ENCODE measurements around the gene SYNE4. TPM values are rescaled to one million over a fixed set of nuclear protein-coding genes. Genes with fewer than 3 reads are reported as not detected.

Gene SYNE4
- 0.58 TPM for total RNA-seq
- long read RNA-seq, partial matches to known transcripts, result 0 of 2 reads
- long read RNA-seq, other reads (novel, unspliced or antisense), result 1 of 2 reads

DNA sequence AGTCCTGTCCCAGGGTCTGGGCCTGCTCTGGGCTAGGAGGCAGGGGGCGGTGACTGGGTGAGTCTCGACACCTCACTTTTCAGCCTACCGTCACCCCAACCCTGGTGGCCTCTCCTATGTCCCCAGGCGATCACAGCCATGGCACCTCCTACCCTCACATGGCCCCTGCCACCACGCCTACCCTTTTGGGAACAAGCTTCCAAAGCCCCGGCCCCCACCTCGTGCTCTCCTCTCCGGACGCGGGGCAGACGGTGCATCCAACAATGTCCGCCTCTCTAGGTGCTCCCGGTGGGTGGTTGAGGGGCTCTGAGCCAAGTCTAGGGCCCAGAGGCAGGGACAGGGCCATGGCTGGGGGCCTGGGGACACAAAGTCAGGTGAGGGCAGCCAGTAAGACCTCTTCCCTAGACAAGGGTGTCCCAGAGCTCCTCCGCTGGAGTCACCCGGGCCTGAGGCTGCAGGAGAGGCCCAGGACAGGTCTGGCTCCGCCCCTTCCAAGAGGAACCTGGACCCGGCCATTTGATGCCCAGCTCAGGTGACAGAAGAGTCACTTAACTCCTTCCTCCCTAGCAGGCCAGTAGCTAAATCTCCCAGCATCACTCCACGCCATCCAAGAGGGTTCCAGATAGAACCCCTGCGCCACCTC, at the start of gene SYNE4:
TSS of gene SYNE4 (minus strand) at position 478 of the 643 bp plus-strand sequence. CDS start at position 346, 132 bp downstream.
- peak within 1 kb of the TSS; percentile 30 for H3K27ac ChIP-seq (replicated peaks)
- no peaks in the 10 kb centered on the region for H3K36me3 ChIP-seq
- TF ChIP-seq CTCF (IDR thresholded peaks at IDR 0.05; ENCODE audit: borderline replicate concordance), result no peak
- H3K27me3 ChIP-seq (ENCODE audit: low read depth), result no peaks in the 10 kb centered on the region
- intact Hi-C loops (cut with micrococcal nuclease), result no loop called here
- peak within 1 kb of the TSS; percentile 59 for H3K4me3 ChIP-seq
- no peak for DNase-seq
- no peaks in the 10 kb centered on the region for H3K9me3 ChIP-seq (replicated peaks)
- H3K4me1 ChIP-seq, result peaks cover 21% of the 10 kb centered on the region

DNA sequence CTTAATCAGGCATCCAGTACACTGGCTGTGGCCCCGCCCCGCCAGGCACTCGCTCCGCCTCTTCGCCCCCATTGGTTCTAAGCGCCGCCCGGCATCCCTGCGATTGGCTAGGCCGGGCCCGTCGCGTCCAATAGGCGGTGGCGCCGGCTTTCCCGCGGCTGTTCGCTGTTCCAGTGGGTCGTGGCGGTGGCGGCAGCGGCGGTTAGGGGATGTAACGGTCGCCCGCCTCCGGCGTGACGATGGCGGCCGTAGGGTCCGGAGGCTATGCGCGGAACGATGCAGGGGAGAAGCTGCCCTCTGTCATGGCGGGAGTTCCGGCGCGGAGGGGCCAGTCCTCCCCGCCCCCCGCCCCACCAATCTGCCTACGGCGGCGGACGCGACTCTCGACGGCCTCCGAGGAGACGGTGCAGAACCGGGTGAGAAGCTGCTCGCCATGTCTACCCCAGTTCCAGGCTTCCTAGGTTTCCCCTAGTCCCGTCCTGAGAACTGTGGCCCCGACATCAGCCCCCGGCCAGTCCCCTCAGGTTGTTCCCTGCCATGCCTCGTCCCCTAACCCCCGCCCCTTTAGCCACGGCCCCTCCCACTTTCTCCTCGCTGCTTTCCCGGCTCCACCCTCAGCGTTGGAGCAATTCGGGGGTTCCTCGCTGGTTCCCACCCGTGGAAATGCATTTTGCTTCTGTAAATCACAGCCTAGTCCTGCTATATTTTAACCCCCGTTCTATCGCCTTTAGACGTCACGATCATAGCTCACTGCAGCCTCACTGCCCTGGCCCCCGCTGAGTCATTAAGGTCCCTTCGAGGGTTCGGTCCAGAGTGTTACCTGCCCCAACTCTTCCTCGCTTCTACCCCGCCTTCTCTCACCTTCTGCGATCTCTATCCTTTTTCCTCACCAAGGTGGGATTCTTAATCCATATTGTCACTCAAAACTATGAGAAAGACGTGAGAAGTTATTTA, 46.4 kb upstream of the SYNE4 start, which contains the start of gene WDR62:
TSS of gene WDR62 (plus strand) at position 165 of the 954 bp plus-strand sequence. CDS start at position 240, 75 bp downstream.
- no peak for TF ChIP-seq CTCF (IDR thresholded peaks at IDR 0.05; ENCODE audit: borderline replicate concordance)
- Histone ChIP-seq H3K36me3 (no peaks in the 10 kb centered on the region), H3K4me1 (peaks cover 21% of the 10 kb centered on the region), H3K27ac (replicated peaks) (peak within 1 kb of the TSS; percentile 98), H3K27me3 (ENCODE audit: low read depth) (no peaks in the 10 kb centered on the region), H3K9me3 (replicated peaks) (no peaks in the 10 kb centered on the region), H3K4me3 (peak within 1 kb of the TSS; percentile 79)
- intact Hi-C loops (cut with micrococcal nuclease), result no loop called here
- DNase-seq, result peak; percentile 94

DNA sequence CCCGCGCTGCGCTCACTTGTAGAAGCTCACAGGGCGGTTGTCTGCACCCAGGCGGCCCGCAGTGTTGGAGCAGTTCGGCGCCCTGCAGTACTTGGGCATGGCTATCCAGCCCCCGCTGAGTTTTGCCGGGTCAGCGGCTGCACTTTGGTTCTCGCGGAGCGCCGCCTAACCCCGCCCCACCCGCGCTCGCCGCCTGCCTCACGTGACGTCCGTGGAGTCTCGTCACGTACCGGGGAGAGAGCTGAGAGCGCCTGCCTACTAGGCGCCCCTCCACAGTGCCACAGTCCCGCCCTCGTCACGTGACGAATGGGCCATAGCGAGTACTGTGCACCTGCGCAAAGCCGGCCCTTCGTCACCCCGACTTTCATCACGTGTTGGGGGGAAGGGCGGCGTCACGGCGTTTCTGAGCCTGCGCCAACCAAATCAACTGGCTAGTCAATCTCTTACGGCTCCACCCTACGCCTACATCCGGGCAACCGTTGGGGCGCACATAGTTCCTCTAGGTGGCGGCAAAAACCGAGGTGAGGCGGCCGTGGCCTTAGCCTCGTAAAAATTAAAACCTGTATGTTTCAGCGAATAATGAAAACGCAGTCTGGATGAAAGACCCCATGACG, 45.6 kb upstream of the SYNE4 start, which contains the start of gene THAP8:
TSS of gene THAP8 (minus strand) at position 167 of the 614 bp plus-strand sequence. CDS start at position 99, 68 bp downstream.
- Histone ChIP-seq H3K27ac (replicated peaks) (peak within 1 kb of the TSS; percentile 98), H3K9me3 (replicated peaks) (no peaks in the 10 kb centered on the region), H3K27me3 (ENCODE audit: low read depth) (no peaks in the 10 kb centered on the region), H3K4me3 (peak within 1 kb of the TSS; percentile 79), H3K36me3 (no peaks in the 10 kb centered on the region), H3K4me1 (peaks cover 21% of the 10 kb centered on the region)
- intact Hi-C loops (cut with micrococcal nuclease), result no loop called here
- peak; percentile 62 for TF ChIP-seq CTCF (IDR thresholded peaks at IDR 0.05; ENCODE audit: borderline replicate concordance)
- DNase-seq, result peak; percentile 100

DNA sequence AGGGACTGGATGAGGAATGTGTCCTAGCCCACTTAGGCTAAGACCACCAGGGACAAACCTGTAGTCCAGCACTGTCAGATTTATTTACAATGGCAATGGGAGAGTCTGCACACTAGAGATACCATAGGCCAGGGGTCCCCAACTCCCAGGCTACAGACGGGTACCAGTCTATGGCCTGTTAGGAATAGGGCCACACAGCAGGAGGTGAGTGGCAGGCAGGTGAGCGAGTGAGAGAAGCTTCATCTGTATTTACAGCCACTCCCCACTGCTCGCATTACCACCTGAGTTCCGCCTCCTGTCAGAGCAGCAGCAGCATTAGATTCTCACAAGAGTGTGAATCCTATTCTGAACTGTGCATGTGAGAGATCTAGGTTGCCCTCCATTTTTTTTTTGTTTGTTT, 43.0 kb upstream of the SYNE4 start:
- Histone ChIP-seq H3K4me3 (no peak overlapping the region), H3K36me3 (no peaks in the 10 kb centered on the region), H3K27ac (replicated peaks) (no peak overlapping the region), H3K27me3 (ENCODE audit: low read depth) (no peaks in the 10 kb centered on the region), H3K4me1 (peaks cover 21% of the 10 kb centered on the region), H3K9me3 (replicated peaks) (no peaks in the 10 kb centered on the region)
- intact Hi-C loops (cut with micrococcal nuclease), result no loop called here
- TF ChIP-seq CTCF (IDR thresholded peaks at IDR 0.05; ENCODE audit: borderline replicate concordance), result no peak
- no peak for DNase-seq

GRCh38 chr19:36051236-36051635, 42.6 kb upstream of the SYNE4 start:
- peak; percentile 40 for TF ChIP-seq CTCF (IDR thresholded peaks at IDR 0.05; ENCODE audit: borderline replicate concordance)
- Histone ChIP-seq H3K27me3 (ENCODE audit: low read depth) (no peaks in the 10 kb centered on the region), H3K4me1 (peaks cover 21% of the 10 kb centered on the region), H3K9me3 (replicated peaks) (no peaks in the 10 kb centered on the region), H3K36me3 (no peaks in the 10 kb centered on the region), H3K4me3 (no peak overlapping the region), H3K27ac (replicated peaks) (no peak overlapping the region)
- no peak for DNase-seq
- intact Hi-C loops (cut with micrococcal nuclease), result no loop called here

Data from left ventricle myocardium inferior (tissue), 1 donor.